Measurements from ENCODE around the gene PLCB3. TPM values are rescaled to one million over a fixed set of nuclear protein-coding genes. Genes with fewer than 3 reads are reported as not detected.

PLCB3 gene
- total RNA-seq, 6 donors from 2014 or later, result 19.5 to 55.5 (median 30.3) TPM

DNA sequence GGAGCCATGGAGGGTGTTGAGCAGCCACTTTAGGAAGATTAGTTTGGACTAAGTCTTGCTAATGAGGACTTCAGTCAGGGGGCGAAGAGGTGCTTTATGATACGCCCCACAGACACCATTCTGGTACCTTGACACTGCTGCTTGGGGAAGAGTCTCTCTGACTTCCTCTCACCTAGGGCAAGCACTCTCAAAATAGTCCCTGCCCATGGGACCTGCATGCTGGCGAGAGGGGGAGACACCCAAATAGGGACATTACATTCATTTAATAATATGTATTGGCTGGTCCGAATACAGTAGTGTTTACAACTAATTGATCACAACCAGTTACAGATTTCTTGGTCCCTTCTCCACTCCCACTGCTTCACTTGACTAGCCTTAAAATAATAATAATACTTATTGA is 44.4 kb downstream of the PLCB3 start:
- WGBS, 2 donors, result 81 to 91% methylated on average over 4 of the region's 4 CpGs
- no peak for ATAC-seq (ENCODE audit: low FRiP score in 2 of 2)
- DNase-seq, result no peak
- Histone ChIP-seq H3K27ac (no peak overlapping the region), H3K9me3 (no peaks in the 10 kb centered on the region), H3K27me3 (peaks cover 0 to 72% (median 50%) of the 10 kb centered on the region in 4 donors), H3K36me3 (no peaks in the 10 kb centered on the region), H3K4me1 (peaks cover 33 to 41% (median 37%) of the 10 kb centered on the region in 4 donors), H3K4me3 (no peak overlapping the region)
- TF ChIP-seq POLR2A (IDR thresholded peaks at IDR 0.05) (no peak), EP300 (IDR thresholded peaks at IDR 0.05) (no peak), POLR2AphosphoS5 (IDR thresholded peaks at IDR 0.05) (no peak)
- TF ChIP-seq, protein P1, sequence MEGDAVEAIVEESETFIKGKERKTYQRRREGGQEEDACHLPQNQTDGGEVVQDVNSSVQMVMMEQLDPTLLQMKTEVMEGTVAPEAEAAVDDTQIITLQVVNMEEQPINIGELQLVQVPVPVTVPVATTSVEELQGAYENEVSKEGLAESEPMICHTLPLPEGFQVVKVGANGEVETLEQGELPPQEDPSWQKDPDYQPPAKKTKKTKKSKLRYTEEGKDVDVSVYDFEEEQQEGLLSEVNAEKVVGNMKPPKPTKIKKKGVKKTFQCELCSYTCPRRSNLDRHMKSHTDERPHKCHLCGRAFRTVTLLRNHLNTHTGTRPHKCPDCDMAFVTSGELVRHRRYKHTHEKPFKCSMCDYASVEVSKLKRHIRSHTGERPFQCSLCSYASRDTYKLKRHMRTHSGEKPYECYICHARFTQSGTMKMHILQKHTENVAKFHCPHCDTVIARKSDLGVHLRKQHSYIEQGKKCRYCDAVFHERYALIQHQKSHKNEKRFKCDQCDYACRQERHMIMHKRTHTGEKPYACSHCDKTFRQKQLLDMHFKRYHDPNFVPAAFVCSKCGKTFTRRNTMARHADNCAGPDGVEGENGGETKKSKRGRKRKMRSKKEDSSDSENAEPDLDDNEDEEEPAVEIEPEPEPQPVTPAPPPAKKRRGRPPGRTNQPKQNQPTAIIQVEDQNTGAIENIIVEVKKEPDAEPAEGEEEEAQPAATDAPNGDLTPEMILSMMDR (IDR thresholded peaks at IDR 0.05), result no peak

DNA sequence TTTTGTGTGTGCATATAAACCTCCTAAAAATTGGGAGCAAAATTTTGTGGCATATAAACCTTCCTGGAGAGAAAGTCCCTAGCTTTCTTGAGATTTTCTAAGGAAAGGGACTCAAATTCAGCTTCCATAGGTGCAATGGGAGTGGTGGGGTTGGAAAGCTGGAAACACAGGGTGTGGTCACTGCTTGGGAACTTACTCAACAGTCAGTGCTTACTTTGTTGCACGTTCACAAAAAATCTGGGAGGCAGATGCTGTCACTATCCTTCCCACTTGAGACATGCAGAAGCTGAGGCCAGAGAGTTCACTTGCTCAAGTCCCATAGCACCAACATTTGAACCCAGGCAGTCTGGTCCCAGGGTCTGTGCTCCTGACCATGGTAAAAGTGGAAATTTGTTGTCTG is 44.9 kb downstream of the PLCB3 start:
- no peak for DNase-seq
- no peak for TF ChIP-seq POLR2AphosphoS5 (IDR thresholded peaks at IDR 0.05)
- no peak for TF ChIP-seq POLR2A (IDR thresholded peaks at IDR 0.05)
- TF ChIP-seq EP300 (IDR thresholded peaks at IDR 0.05), result no peak
- TF ChIP-seq, protein P1 (IDR thresholded peaks at IDR 0.05), result no peak
- ATAC-seq (ENCODE audit: low FRiP score in 2 of 2), result no peak
- peaks cover 34 to 40% (median 37%) of the 10 kb centered on the region in 4 donors for H3K4me1 ChIP-seq
- H3K36me3 ChIP-seq, result no peaks in the 10 kb centered on the region
- H3K27ac ChIP-seq, result no peak overlapping the region
- no peak overlapping the region for H3K4me3 ChIP-seq
- H3K27me3 ChIP-seq, result peaks cover 0 to 68% (median 47%) of the 10 kb centered on the region in 4 donors
- H3K9me3 ChIP-seq, result no peaks in the 10 kb centered on the region
- 11 to 39% methylated on average over 1 of the region's 1 CpG for WGBS, 2 donors

- Histone ChIP-seq H3K4me1 (peaks cover 28 to 37% (median 35%) of the 10 kb centered on the region in 4 donors), H3K4me3 (no peak overlapping the region), H3K27me3 (peaks cover 0 to 60% (median 38%) of the 10 kb centered on the region in 4 donors), H3K36me3 (no peaks in the 10 kb centered on the region), H3K9me3 (no peaks in the 10 kb centered on the region), H3K27ac (no peak overlapping the region)
- TF ChIP-seq, protein P1 (IDR thresholded peaks at IDR 0.05), result no peak
- TF ChIP-seq EP300 (IDR thresholded peaks at IDR 0.05) (no peak), POLR2A (IDR thresholded peaks at IDR 0.05) (no peak), POLR2AphosphoS5 (IDR thresholded peaks at IDR 0.05) (no peak)
- no peak for DNase-seq
- ATAC-seq (ENCODE audit: low FRiP score in 2 of 2), result no peak
- 21 to 24% methylated on average over 11 to 31 of the region's 34 CpGs for WGBS, 2 donors
These were observed 45.7 kb downstream of the PLCB3 start for GRCh38 chr11:64296830-64297698.

GRCh38 chr11:64297699-64298358 is 46.5 kb downstream of the PLCB3 start:
- H3K27ac ChIP-seq, result no peak overlapping the region
- no peak for ATAC-seq (ENCODE audit: low FRiP score in 2 of 2)
- H3K27me3 ChIP-seq, result peaks cover 0 to 52% (median 33%) of the 10 kb centered on the region in 4 donors
- H3K36me3 ChIP-seq, result no peaks in the 10 kb centered on the region
- 32 to 54% methylated on average over 9 to 14 of the region's 18 CpGs for WGBS, 2 donors
- H3K4me1 ChIP-seq, result peaks cover 23 to 32% (median 27%) of the 10 kb centered on the region in 4 donors
- TF ChIP-seq POLR2A (IDR thresholded peaks at IDR 0.05) (no peak), POLR2AphosphoS5 (IDR thresholded peaks at IDR 0.05) (no peak), EP300 (IDR thresholded peaks at IDR 0.05) (no peak)
- TF ChIP-seq, protein P1 (IDR thresholded peaks at IDR 0.05), result no peak
- no peaks in the 10 kb centered on the region for H3K9me3 ChIP-seq
- no peak for DNase-seq
- H3K4me3 ChIP-seq, result no peak overlapping the region

Measured in upper lobe of left lung (tissue), 6 donors.